Measurements from ENCODE around the gene OR2A42.
"Not testable (repeated sequence)": the region's sequence is repeated elsewhere in the genome, so short reads cannot be mapped to it uniquely, and the experiment has no call there.

OR2A42 gene

DNA sequence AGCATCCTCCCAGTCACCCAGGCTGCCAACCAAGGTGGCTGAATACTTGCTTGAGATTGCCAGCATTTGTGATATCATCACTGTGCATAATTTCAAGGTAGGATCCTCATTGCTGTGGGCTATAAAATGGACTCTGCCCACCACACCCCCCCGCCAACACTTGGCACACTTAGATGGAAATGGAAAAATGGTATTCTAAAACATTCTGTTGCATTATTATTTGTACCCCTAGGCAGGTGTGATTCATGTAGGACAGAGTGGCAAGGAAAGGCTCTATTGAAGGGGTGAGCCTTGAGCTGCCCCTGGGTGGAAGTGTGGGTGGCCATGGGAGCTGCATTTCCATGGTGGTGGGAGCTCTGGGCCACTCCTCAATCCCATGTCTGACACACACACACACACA lies 20.8 kb downstream of the OR2A42 start:
- ATAC-seq: not testable (repeated sequence)

DNA sequence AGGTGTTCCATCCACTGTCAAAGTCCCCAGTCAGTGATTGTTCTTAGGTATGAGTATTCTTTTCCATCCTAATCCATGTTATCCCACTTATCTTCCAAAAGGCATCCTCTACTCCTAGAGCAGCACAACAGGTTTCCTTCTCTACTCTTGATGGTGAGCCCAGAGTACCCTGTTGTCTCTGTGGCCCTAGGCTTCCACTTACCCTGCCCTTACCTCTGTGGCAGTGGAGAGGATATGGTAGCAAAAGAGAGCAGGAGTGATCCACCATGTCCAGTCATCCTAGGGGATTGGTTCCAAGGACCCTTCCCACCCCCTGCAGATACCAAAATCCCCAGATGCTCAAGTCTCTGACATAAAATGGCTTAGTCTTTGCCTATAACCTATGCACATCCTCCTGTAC lies 22.2 kb downstream of the OR2A42 start:
- not testable (repeated sequence) for ATAC-seq

DNA sequence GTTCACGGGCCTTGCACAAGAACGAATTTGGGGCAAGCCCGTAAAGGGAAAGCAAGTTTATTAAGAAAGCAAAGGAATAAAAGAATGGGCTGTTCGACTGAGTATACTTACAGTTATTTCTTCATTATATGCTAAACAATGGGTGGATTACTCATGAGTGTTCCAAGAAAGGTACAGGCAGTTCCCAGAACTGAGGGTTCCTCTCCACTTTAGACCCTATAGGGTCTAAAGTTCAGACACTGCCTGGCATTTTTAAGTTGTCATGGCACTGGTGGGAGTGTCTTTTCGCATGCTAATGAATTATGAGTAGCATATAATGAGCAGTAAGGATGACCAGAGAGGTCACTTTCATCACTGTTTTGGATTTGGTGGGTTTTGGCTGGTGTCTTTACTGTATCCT lies 34.1 kb downstream of the OR2A42 start:
- ATAC-seq: not testable (repeated sequence)

DNA sequence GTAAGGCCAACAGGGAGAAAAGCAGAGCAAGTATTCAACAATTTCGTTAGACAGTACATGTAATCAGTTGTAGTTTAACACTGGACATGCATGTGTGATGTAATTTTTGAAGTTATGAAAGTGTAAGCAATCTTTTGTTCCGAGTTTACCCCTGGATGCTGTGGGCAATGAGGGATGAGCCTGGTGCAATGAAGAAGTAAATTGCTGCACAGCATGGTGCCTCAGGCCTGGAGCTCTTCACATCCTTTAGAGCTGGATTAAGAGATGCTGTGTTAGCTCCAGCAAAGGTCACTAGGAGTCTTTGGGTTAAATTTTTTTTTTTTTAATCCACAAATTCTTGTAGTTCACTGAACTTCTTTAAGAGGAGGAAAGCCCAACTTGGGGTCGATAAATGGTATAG lies 36.3 kb downstream of the OR2A42 start:
- not testable (repeated sequence) for ATAC-seq

GRCh38 chr7:144201978-144202377 lies 37.4 kb downstream of the OR2A42 start:
- not testable (repeated sequence) for ATAC-seq

GRCh38 chr7:144198934-144199333 lies 40.5 kb downstream of the OR2A42 start:
- ATAC-seq: not testable (repeated sequence)

DNA sequence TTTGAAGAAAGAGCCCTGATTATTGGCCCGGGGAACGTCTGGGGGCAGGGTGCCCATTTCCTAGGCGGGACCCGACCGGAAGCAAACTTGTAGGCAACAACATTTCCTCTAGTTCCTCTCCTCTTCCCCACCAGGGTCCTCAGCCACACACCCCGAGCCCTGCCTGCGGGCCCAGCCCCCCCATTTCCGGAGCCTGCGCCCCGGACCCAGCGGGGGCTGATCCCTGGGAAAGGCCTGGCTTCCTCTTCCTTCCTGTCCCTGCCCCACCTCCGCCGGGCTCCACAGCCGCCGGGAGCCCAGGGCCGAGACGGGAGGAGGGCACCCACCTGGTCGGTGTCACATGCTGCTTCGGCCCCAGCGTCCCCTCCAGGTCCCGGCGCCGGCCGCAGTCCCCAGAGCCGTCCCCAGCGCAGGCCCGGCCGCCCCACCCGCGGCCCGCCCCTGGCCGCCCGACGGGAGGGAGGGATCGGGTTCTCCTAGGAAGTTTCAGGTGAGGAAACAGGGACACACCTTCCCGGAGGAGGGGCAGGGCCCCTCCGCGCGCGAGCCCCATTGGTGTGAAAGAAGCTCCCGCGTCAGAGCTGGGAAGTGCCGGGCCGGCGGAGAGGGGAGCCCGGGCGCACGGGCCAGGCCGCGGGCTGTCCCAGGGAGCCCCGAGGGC lies 44.1 kb downstream of the OR2A42 start, which contains the start of gene ARHGEF35:
TSS of gene ARHGEF35 (minus strand) at position 622 of the 661 bp plus-strand sequence. CDS start 7,450 bp downstream, outside the sequence.
- not testable (repeated sequence) for ATAC-seq

DNA sequence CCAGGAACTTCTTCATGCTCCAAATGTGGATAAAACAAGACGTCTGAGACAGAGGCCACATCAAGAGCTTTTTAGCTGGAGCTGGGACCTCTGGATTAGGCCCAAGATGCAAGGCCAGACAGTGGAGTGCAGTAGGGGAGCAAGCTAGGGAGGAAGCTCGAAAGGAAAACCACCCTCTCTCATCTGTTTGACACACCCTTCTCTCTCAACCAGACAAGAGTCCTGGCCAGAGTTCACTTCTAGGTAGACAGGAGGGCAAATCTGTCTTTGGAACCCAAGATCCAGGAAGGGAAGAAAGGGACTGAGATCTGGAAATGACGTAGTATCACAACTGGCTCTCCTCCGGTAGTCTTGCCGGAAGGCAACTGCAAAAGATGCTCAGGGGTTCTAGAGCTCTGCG lies 45.0 kb downstream of the OR2A42 start:
- ATAC-seq: not testable (repeated sequence)

GRCh38 chr7:144193782-144194181 lies 45.6 kb downstream of the OR2A42 start:
- ATAC-seq: not testable (repeated sequence)

- ATAC-seq: not testable (repeated sequence)
These were observed 50.7 kb downstream of the OR2A42 start for GRCh38 chr7:144188578-144189171.

DNA sequence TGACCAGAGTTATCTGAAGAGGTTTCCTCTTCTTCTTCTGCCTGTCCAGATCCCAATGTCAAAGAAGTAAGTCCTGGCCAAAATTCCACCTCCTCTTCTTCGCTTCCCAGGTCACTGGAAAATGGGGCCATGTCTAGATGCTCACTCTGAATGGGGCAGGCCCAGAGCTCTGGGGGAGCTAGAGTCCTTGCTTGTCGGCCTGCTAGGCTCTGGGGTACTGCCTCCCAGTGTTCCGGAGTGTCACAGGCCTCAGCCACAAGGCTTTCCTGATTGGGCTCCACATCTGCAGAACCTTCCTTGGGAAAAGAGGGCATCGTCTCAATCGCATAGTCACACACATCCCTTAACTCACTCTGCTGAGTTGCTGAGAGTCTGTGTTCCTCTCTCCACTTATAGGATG lies 51.6 kb downstream of the OR2A42 start:
- not testable (repeated sequence) for ATAC-seq

DNA sequence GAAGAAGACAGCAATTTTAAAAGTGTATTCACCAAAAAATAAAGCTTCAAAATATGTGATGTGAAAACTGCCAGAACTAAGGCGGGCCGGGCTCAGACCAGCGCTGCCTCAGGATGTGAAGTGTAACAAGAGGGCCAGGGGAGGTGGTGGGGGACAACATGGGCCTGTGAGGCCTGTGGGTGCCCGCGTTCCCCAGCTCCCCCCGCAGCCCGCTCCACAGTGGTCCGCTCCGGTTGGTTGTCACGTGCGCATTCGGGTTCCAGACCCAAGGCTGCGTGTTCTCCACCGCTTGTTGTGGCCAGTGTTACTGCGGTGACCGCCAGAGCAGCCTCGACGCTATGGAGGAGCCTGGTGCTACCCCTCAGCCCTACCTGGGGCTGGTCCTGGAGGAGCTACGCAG lies 56.2 kb downstream of the OR2A42 start, which contains the start of gene CTAGE4:
TSS of gene CTAGE4 (plus strand) at position 301 of the 400 bp plus-strand sequence. CDS start at position 339, 38 bp downstream.
- not testable (repeated sequence) for ATAC-seq

DNA sequence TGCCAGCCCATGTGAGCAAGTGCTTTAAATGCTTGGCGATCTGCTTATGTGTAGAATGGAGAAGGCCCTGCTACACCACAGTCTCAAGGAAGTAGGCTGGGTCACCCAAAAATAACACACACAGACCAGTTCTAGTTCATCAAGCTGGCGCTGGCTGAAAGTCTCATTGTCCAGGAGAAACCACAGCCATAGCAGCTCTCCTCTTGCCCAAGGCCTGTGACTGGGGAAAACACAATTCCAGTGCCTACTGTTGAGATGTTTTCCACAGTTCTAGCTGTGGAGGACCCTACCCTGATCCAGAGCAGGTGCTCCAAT lies 60.3 kb downstream of the OR2A42 start:
- not testable (repeated sequence) for ATAC-seq

- peak; percentile 94 for ATAC-seq
These were observed 60.8 kb downstream of the OR2A42 start for GRCh38 chr7:144178380-144179164.
